Measurements from ENCODE around the gene CCNI. TPM values are rescaled to one million over a fixed set of nuclear protein-coding genes. Genes with fewer than 3 reads are reported as not detected.
"Not testable (repeated sequence)": the region's sequence is repeated elsewhere in the genome, so short reads cannot be mapped to it uniquely, and the experiment has no call there.

CCNI gene
- total and polyA plus RNA-seq, 8 donors = 257 to 389 (median 343) TPM

DNA sequence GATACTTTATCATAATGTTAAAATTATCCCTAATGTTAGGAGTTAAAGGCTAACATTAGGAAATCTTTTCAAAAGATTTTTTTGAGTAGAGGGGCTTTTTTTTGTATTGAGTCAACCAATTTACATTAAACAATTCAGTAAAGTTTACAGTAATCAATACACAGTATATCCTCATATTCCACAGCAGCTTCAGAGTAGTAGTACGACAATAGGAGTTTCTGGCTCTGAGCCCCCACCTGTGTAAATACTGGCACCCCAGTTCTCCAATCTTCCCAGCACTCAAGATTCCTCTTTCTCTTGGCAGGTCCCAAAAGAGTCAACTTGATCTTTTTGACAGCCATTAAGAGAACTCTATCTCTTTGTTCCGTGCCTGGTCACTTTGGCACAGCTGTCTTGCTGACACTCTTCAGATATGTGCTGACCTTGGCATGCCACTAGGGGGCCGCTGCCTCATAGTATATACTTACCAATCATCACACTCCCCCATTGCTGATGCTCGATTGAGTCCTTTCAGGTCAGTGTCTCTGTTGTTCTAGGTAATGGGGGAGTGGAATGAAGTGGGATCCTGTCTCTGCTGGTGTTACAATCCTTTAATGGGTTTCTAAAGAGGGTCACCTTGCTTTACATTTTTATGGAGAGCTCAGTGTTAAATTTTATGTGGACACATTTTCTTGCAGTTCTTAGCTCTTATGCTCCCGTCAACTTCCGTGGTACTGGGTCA lies 19.5 kb upstream of the CCNI start:
- Histone ChIP-seq H3K4me3 (no peak overlapping the region), H3K27me3 (no peaks in the 10 kb centered on the region), H3K9me3 (no peaks in the 10 kb centered on the region), H3K27ac (no peak overlapping the region), H3K4me1 (peaks cover 0 to 6% of the 10 kb centered on the region in 2 donors), H3K36me3 (no peaks in the 10 kb centered on the region)
- TF ChIP-seq, protein P1, sequence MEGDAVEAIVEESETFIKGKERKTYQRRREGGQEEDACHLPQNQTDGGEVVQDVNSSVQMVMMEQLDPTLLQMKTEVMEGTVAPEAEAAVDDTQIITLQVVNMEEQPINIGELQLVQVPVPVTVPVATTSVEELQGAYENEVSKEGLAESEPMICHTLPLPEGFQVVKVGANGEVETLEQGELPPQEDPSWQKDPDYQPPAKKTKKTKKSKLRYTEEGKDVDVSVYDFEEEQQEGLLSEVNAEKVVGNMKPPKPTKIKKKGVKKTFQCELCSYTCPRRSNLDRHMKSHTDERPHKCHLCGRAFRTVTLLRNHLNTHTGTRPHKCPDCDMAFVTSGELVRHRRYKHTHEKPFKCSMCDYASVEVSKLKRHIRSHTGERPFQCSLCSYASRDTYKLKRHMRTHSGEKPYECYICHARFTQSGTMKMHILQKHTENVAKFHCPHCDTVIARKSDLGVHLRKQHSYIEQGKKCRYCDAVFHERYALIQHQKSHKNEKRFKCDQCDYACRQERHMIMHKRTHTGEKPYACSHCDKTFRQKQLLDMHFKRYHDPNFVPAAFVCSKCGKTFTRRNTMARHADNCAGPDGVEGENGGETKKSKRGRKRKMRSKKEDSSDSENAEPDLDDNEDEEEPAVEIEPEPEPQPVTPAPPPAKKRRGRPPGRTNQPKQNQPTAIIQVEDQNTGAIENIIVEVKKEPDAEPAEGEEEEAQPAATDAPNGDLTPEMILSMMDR (IDR thresholded peaks at IDR 0.05) = peak; percentile 81 to 84
- intact Hi-C loops (cut with DNase I) = loop anchor here in 1 of 2 donors (10.0 kb wide), 2 partner anchors 60 to 110 kb away; partner anchors contain the start of gene CCNG2
- ATAC-seq (peak; percentile 96), DNase-seq (peak in 3 of 4 donors; percentile 50 to 87 (median 76))

DNA sequence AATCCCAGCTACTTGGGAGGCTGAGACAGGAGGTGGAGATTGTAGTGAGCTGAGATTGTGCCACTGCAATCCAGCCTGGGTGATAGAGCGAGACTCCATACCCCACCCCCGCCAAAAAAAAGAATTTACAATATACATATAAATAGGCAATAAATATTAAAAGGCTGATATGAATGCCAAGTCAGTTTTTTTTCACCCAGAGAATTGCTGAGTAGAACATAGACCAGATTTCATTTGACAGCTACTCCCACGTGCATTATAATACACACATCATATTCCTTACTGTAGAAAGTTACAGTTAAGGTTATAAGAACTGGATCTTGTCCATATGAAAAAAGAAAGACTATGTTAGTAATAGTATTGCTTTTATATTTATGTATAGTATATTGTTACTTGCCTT lies 18.7 kb upstream of the CCNI start:
- intact Hi-C loops (cut with DNase I) = loop anchor here in 1 of 2 donors (10.0 kb wide), 2 partner anchors 60 to 110 kb away; partner anchors contain the start of gene CCNG2
- ATAC-seq = no peak
- Histone ChIP-seq H3K27me3 (no peaks in the 10 kb centered on the region), H3K36me3 (no peaks in the 10 kb centered on the region), H3K4me1 (peaks cover 0 to 6% of the 10 kb centered on the region in 2 donors), H3K9me3 (no peaks in the 10 kb centered on the region), H3K4me3 (no peak overlapping the region), H3K27ac (no peak overlapping the region)
- TF ChIP-seq, protein P1 (IDR thresholded peaks at IDR 0.05) = no peak
- no peak for DNase-seq

DNA sequence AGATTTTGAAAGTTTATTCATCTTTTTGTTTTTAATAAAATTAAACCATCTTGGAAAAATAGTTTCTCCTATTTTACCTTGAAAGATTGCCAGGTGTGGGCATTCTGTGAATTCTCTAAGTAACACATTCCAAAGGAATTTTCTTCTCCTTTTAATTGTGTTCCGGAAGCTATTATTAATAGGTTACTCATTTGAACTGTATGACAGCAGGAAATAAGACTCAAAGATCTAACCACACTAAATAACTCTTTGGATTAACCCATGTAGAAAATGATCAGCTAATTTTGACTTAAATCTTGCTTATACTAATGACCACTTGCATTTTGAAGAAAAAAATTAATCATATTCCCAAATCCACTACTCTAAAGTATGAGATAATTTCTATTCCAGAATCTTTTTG lies 17.6 kb upstream of the CCNI start:
- TF ChIP-seq, protein P1 (IDR thresholded peaks at IDR 0.05) = no peak
- H3K4me1 ChIP-seq = peaks cover 0 to 6% of the 10 kb centered on the region in 2 donors
- no peaks in the 10 kb centered on the region for H3K9me3 ChIP-seq
- H3K36me3 ChIP-seq = no peaks in the 10 kb centered on the region
- intact Hi-C loops (cut with DNase I) = loop anchor here in 1 of 2 donors (10.0 kb wide), 2 partner anchors 61 to 111 kb away; partner anchors contain the start of gene CCNG2
- no peak for ATAC-seq
- H3K27ac ChIP-seq = no peak overlapping the region
- no peaks in the 10 kb centered on the region for H3K27me3 ChIP-seq
- no peak for DNase-seq
- H3K4me3 ChIP-seq = no peak overlapping the region

DNA sequence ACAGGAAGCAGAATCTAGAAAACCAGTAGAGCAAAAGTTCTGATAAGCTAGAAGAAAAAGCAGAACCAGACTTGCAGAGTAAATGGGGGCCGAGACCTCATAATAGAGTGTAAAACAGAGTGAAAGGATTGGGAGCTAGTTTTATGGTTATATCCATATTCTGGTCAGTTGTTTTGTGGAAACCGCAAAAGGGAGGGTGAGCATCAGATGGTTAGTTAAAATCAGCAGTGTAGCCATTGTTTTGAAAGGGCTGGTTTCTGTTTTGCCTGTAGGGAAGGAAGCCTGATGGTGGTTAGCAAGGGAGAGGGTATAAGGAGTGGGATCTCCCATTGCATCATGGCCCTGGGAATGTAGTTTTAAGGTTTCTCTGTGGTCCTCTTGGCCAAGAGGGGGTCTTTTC lies 17.2 kb upstream of the CCNI start:
- no peak overlapping the region for H3K4me3 ChIP-seq
- H3K9me3 ChIP-seq = no peaks in the 10 kb centered on the region
- peak; percentile 36 for ATAC-seq
- TF ChIP-seq, protein P1 (IDR thresholded peaks at IDR 0.05) = no peak
- H3K36me3 ChIP-seq = no peaks in the 10 kb centered on the region
- no peaks in the 10 kb centered on the region for H3K27me3 ChIP-seq
- DNase-seq = no peak
- intact Hi-C loops (cut with DNase I) = loop anchor here in 1 of 2 donors (10.0 kb wide), 2 partner anchors 62 to 112 kb away; partner anchors contain the start of gene CCNG2
- peaks cover 0 to 6% of the 10 kb centered on the region in 2 donors for H3K4me1 ChIP-seq
- no peak overlapping the region for H3K27ac ChIP-seq

DNA sequence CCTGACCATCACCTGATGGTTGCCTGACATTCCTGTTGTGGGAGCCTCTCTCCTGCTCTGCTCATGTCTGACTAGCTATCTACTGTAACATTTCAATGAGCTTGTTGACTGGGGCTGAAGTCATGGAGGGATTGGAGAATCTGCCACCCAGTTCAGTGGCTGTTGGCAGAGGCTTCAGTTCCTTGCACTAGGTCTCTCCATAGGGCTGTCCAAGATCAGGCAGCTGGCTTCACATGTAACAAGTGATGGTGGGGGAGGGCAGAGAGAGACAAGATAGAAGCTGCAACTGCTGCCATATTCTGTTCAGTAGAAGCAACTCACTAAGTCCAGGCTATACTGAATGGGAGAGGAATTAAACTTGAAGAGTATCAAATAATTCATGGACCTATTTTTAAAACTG lies 14.1 kb upstream of the CCNI start:
- Histone ChIP-seq H3K4me1 (no peaks in the 10 kb centered on the region), H3K27me3 (no peaks in the 10 kb centered on the region), H3K36me3 (no peaks in the 10 kb centered on the region), H3K9me3 (no peaks in the 10 kb centered on the region), H3K4me3 (no peak overlapping the region), H3K27ac (no peak overlapping the region)
- ATAC-seq = no peak
- intact Hi-C loops (cut with DNase I) = loop anchor here in 1 of 2 donors (10.0 kb wide), 2 partner anchors 65 to 115 kb away; partner anchors contain the start of gene CCNG2
- DNase-seq = no peak
- TF ChIP-seq, protein P1 (IDR thresholded peaks at IDR 0.05) = no peak

DNA sequence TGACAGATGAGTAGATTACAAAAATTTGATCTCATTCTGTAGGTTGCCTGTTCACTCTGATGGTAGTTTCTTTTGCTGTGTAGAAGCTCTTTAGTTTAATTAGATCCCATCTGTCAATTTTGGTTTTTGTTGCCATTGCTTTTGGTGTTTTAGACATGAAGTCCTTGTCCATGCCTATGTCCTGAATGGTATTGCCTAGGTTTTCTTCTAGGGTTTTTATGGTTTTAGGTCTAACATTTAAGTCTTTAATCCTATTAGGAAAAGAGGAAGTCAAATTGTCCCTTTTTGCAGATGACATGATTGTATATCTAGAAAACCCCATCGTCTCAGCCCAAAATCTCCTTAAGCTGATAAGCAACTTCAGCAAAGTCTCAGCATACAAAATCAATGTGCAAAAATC lies 11.2 kb upstream of the CCNI start:
- H3K9me3 ChIP-seq; ATAC-seq; H3K27ac ChIP-seq; DNase-seq; H3K36me3 ChIP-seq; H3K4me1 ChIP-seq; H3K27me3 ChIP-seq; H3K4me3 ChIP-seq; intact Hi-C loops (cut with DNase I): not testable (repeated sequence)

All from left lung (tissue), 10 donors.